Body of pancreas (tissue), 4 donors: ENCODE results near the gene TGM2.

Experiments
- CTCF ChIP-seq, 7 experiments: fragments of 450-650 bp in 4 of 7; fragments of 200-600 bp in 3 of 7; sonication (generic) in 3 of 7; IDR thresholded peaks; one replicate each; pipeline ENCODE4 v1.5.1; 2016 to 2019; ENCODE audit warnings: antibody characterized with exemption in 7 of 7
- POLR2A ChIP-seq, 3 donors: fragments of 450-650 bp; IDR thresholded peaks; one replicate each; pipeline ENCODE4 v1.6.1; 2016; ENCODE audit warnings: antibody characterized with exemption in 3 of 3, mild to moderate bottlenecking in 2 of 3

- TF ChIP-seq CTCF (IDR thresholded peaks at IDR 0.05) (no peak), POLR2A (IDR thresholded peaks at IDR 0.05) (no peak)
Observed at GRCh38 chr20:38203981-38204357, 38.9 kb upstream of the TGM2 start.
